Naive thymus-derived CD4-positive, alpha-beta T cell (primary cell): ENCODE results near the gene CGNL1. TPM values are rescaled to one million over a fixed set of nuclear protein-coding genes. Genes with fewer than 3 reads are reported as not detected.

Experiments used
- ATAC-seq: fragments of 150-1000 bp; cut with Tn5 transposase; 2 replicates; pipeline ENCODE4 v1.10.0; 2021; ENCODE audit warnings: mild to moderate bottlenecking, moderate library complexity
- CTCF ChIA-PET: fragments of 350-600 bp; sonication (Branson Sonifier 250); formaldehyde crosslinking; loops from one replicate; lab custom pipeline; 2021; ENCODE audit warnings: antibody characterized with exemption; lab: Charles Lee
- POLR2A ChIA-PET: fragments of 350-600 bp; sonication (Branson Sonifier 250); formaldehyde crosslinking; loops from one replicate; lab custom pipeline; 2021; ENCODE audit warnings: antibody characterized with exemption, inconsistent platforms; lab: Charles Lee
- DNase-seq, 9 donors: peaks; one replicate each; pipeline versions ENCODE4 v3.0.0 to v3.0.0-alpha.2; 2020 to 2022; ENCODE audit warnings: mixed read lengths in 1 of 9
- H3K27ac ChIP-seq: one replicate; pipeline ENCODE4 v1.7.0; 2013; ENCODE audit warnings: mild to moderate bottlenecking, low read depth, low read length, moderate library complexity
- H3K27me3 ChIP-seq, 2 donors: one replicate each; pipeline ENCODE4 v1.7.0; 2013; ENCODE audit warnings: low read length in 2 of 2, mild to moderate bottlenecking in 2 of 2, moderate library complexity in 2 of 2; ENCODE audit not compliant: control insufficient read depth in 2 of 2, insufficient read depth in 2 of 2
- H3K36me3 ChIP-seq, 3 experiments: 1 replicate in 2 of 3; 2 replicates in 1 of 3; pipeline ENCODE4 v1.7.0; 2013; ENCODE audit warnings: low read length in 3 of 3, mild to moderate bottlenecking in 3 of 3, moderate library complexity in 1 of 3; ENCODE audit not compliant: insufficient read depth in 3 of 3, control insufficient read depth in 2 of 3
- H3K4me1 ChIP-seq, 2 donors: one replicate each; pipeline ENCODE4 v1.7.0; 2013; ENCODE audit warnings: low read length in 2 of 2, mild to moderate bottlenecking in 2 of 2, moderate library complexity in 1 of 2; ENCODE audit not compliant: control insufficient read depth in 2 of 2, insufficient read depth in 2 of 2
- H3K4me3 ChIP-seq: 2 replicates; pipeline ENCODE4 v1.7.0; 2013; ENCODE audit warnings: mild to moderate bottlenecking, low read length
- H3K9me3 ChIP-seq, 3 experiments: 1 replicate in 2 of 3; 2 replicates in 1 of 3; pipeline ENCODE4 v1.7.0; 2013; ENCODE audit warnings: low read length in 3 of 3; ENCODE audit not compliant: control insufficient read depth in 2 of 3
- H3K27ac Mint-ChIP-seq, 9 donors: one replicate each; pipeline ENCODE4 v1.8.0; 2020 to 2022; ENCODE audit warnings: mixed read lengths in 9 of 9, mild to moderate bottlenecking in 8 of 9, moderate library complexity in 5 of 9, inconsistent platforms in 2 of 9
- H3K27me3 Mint-ChIP-seq, 5 donors: one replicate each; pipeline ENCODE4 v1.8.0; 2021 to 2022; ENCODE audit warnings: mixed read lengths in 5 of 5, mild to moderate bottlenecking in 1 of 5
- H3K36me3 Mint-ChIP-seq, 5 donors: one replicate each; pipeline ENCODE4 v1.8.0; 2020 to 2022; ENCODE audit warnings: mixed read lengths in 5 of 5, mild to moderate bottlenecking in 3 of 5, inconsistent platforms in 1 of 5
- H3K4me1 Mint-ChIP-seq, 7 donors: one replicate each; pipeline ENCODE4 v1.8.0; 2020 to 2022; ENCODE audit warnings: mixed read lengths in 7 of 7, mild to moderate bottlenecking in 3 of 7, inconsistent platforms in 1 of 7
- H3K4me3 Mint-ChIP-seq, 10 donors: one replicate each; pipeline ENCODE4 v1.8.0; 2020 to 2022; ENCODE audit warnings: mild to moderate bottlenecking in 10 of 10, mixed read lengths in 10 of 10, moderate library complexity in 6 of 10, inconsistent platforms in 2 of 10
- H3K9me3 Mint-ChIP-seq, 11 donors: one replicate each; pipeline ENCODE4 v1.8.0; 2020 to 2022; ENCODE audit warnings: mixed read lengths in 11 of 11, mild to moderate bottlenecking in 4 of 11, inconsistent platforms in 1 of 11, moderate library complexity in 1 of 11
- intact Hi-C, 2 donors: fragments of 100-400 bp; cut with micrococcal nuclease; formaldehyde crosslinking; loops; one replicate each; pipeline ENCODE4 v1.15.1; 2023
- polyA plus RNA-seq, 2 donors: library from polyadenylated mRNA; unstranded; fragments of 300-500 nt; fragmentation: Illumina TruSeq; gene quantifications; one replicate each; pipeline ENCODE4 v1.2.3, GENCODE V29; 2021
- total RNA-seq, 6 experiments: library from RNA in 5 of 6; stranded (reverse) in 5 of 6; gene quantifications; 1 replicate in 5 of 6; 2 replicates in 1 of 6; pipeline ENCODE4 v1.2.3 and lab custom pipeline; 2021 to 2026

CGNL1 gene
- total and polyA plus RNA-seq, 7 experiments from 2014 or later = not detected

DNA sequence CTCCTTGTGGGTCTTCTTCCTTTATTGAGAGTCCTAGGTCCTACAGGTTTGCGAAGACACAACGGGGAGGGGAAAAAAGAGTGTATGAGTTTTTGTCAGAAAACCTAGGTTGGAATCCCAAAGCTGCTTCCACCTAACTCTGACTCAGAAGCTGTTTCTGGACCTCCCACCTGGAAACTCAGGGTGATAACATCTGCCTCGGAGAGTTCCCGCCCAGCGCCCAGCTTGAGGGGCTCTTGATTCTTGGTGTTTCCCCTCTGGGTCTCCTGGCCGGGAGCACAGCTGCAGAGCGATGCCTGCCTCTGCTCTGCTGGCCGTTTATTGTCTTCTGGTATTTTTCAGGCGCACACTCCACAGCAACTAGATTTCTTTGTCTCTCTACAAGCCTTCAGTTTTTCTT lies 162.5 kb downstream of the CGNL1 start:
- no peaks in the 10 kb centered on the region for H3K4me1 ChIP-seq
- POLR2A ChIA-PET = no interaction called here
- no peaks in the 10 kb centered on the region for H3K4me1 Mint-ChIP-seq
- DNase-seq = no peak
- H3K27me3 ChIP-seq = no peaks in the 10 kb centered on the region
- no peak for ATAC-seq
- no peak overlapping the region for H3K4me3 Mint-ChIP-seq
- CTCF ChIA-PET = no interaction called here
- H3K27ac ChIP-seq = no peak overlapping the region
- H3K9me3 Mint-ChIP-seq = peaks cover 0 to 13% (median 0%) of the 10 kb centered on the region in 11 donors
- no peaks in the 10 kb centered on the region for H3K36me3 ChIP-seq
- no peak overlapping the region for H3K4me3 ChIP-seq
- no peak overlapping the region for H3K27ac Mint-ChIP-seq
- intact Hi-C loops = no loop called here
- peaks cover 4 to 11% (median 8%) of the 10 kb centered on the region in 5 donors for H3K27me3 Mint-ChIP-seq
- peaks cover 0 to 5% (median 0%) of the 10 kb centered on the region in 5 donors for H3K36me3 Mint-ChIP-seq
- H3K9me3 ChIP-seq = no peaks in the 10 kb centered on the region

GRCh38 chr15:57540211-57540610 lies 163.9 kb downstream of the CGNL1 start:
- intact Hi-C loops = no loop called here
- H3K36me3 Mint-ChIP-seq = peaks cover 0 to 5% (median 0%) of the 10 kb centered on the region in 5 donors
- peaks cover 0 to 11% (median 0%) of the 10 kb centered on the region in 11 donors for H3K9me3 Mint-ChIP-seq
- no peak overlapping the region for H3K27ac Mint-ChIP-seq
- ChIA-PET POLR2A (no interaction called here), CTCF (interaction anchor here (1.1 kb wide), 1 partner anchor 1049 kb away, joined by 3 read pairs; no protein-coding TSS in a partner anchor)
- Histone ChIP-seq H3K4me3 (no peak overlapping the region), H3K4me1 (no peaks in the 10 kb centered on the region), H3K27ac (no peak overlapping the region), H3K27me3 (no peaks in the 10 kb centered on the region), H3K36me3 (no peaks in the 10 kb centered on the region), H3K9me3 (no peaks in the 10 kb centered on the region)
- no peak for DNase-seq
- no peaks in the 10 kb centered on the region for H3K4me1 Mint-ChIP-seq
- H3K27me3 Mint-ChIP-seq = peaks cover 6 to 11% (median 7%) of the 10 kb centered on the region in 5 donors
- H3K4me3 Mint-ChIP-seq = no peak overlapping the region
- ATAC-seq = no peak

- no peak for ATAC-seq
- intact Hi-C loops = no loop called here
Observed at GRCh38 chr15:57540736-57541135, 164.4 kb downstream of the CGNL1 start.

DNA sequence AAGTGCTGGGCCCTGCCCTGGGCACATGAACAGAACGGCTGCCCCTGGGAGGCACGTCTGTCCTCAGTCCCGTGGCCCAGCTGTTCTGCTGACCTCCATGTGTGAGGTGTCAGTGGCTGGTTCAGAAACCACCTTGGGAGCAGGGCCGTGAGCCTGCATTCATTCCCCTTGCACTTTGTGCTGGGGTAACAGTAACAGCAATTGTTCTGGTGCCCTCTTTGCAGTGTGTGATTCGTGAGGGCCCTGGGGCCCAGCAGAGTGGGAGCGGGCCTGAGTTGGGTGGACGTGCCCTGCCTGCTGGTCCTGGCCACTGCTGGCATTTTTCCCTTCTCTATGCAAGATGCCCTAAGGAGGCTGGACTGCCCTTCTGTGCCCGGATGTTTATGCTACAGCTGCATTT lies 165.0 kb downstream of the CGNL1 start:
- no peak overlapping the region for H3K27ac Mint-ChIP-seq
- POLR2A ChIA-PET = no interaction called here
- ATAC-seq = no peak

More at GRCh38 chr15:57540736-57541135, 164.4 kb downstream of the CGNL1 start:
- no peak for DNase-seq
- no peak overlapping the region for H3K27ac ChIP-seq
- no peaks in the 10 kb centered on the region for H3K4me1 ChIP-seq
- no peaks in the 10 kb centered on the region for H3K9me3 ChIP-seq
- CTCF ChIA-PET = interaction anchor here (1.1 kb wide), 1 partner anchor 1049 kb away, joined by 3 read pairs; no protein-coding TSS in a partner anchor
- H3K4me3 ChIP-seq = no peak overlapping the region
- H3K36me3 Mint-ChIP-seq = peaks cover 0 to 4% (median 0%) of the 10 kb centered on the region in 5 donors
- no peaks in the 10 kb centered on the region for H3K36me3 ChIP-seq
- H3K27me3 Mint-ChIP-seq = peaks cover 3 to 12% (median 7%) of the 10 kb centered on the region in 5 donors
- no peak overlapping the region for H3K27ac Mint-ChIP-seq
- no peak overlapping the region for H3K4me3 Mint-ChIP-seq
- H3K4me1 Mint-ChIP-seq = no peaks in the 10 kb centered on the region
- POLR2A ChIA-PET = no interaction called here
- H3K9me3 Mint-ChIP-seq = peaks cover 0 to 6% (median 0%) of the 10 kb centered on the region in 11 donors
- no peaks in the 10 kb centered on the region for H3K27me3 ChIP-seq

DNA sequence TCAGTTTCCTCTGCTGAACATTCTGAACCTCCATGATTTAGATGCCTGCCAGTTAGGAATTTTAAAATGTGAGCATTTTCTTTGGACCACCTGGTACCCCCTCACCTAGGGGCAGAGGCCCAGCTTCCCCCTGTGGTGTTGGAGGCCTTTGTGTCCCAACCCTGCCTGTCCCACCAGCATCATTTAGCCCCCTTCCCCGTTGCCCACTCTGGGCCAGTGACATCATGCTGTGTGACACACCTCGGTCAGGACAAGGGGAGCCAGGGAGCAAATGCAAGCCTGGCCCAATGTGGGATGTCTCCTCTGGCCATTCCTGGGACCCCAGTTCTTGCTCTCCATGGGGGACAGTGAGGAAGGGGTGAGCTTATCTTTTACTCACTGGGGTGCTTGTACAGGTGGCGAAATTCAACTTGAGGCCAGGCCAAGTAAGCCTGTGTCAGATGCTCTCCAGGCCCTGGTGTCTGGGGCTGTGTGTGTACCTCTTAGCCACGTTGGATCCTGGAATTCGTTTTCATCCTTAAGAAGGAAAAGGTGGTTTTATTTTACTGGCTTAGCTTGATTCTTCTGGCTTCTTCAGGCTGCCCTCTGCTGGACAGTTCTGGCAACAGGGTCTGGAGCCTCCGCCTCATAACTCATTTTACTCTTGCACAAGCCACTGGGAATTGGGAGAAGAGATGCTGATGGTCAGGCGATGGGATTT lies 165.7 kb downstream of the CGNL1 start:
- Mint-ChIP-seq H3K4me1 (no peaks in the 10 kb centered on the region), H3K27me3 (peaks cover 3 to 15% (median 7%) of the 10 kb centered on the region in 5 donors), H3K9me3 (peaks cover 0 to 4% (median 0%) of the 10 kb centered on the region in 11 donors), H3K27ac (no peak overlapping the region), H3K4me3 (no peak overlapping the region), H3K36me3 (no peaks in the 10 kb centered on the region)
- ChIA-PET CTCF (interaction anchor here (1.5 kb wide), 1 partner anchor 14 kb away, joined by 5 read pairs; no protein-coding TSS in a partner anchor), POLR2A (no interaction called here)
- Histone ChIP-seq H3K27ac (no peak overlapping the region), H3K9me3 (no peaks in the 10 kb centered on the region), H3K4me3 (no peak overlapping the region), H3K36me3 (no peaks in the 10 kb centered on the region), H3K4me1 (no peaks in the 10 kb centered on the region), H3K27me3 (no peaks in the 10 kb centered on the region)
- no peak for DNase-seq
- ATAC-seq = no peak
- intact Hi-C loops = loop anchor here in 1 of 2 donors (1.0 kb wide), 1 partner anchor 202 kb away; no protein-coding TSS in a partner anchor

More for the DNA sequence above, 165.0 kb downstream of the CGNL1 start:
- Histone ChIP-seq H3K27me3 (no peaks in the 10 kb centered on the region), H3K27ac (no peak overlapping the region), H3K36me3 (no peaks in the 10 kb centered on the region), H3K4me3 (no peak overlapping the region), H3K4me1 (no peaks in the 10 kb centered on the region), H3K9me3 (no peaks in the 10 kb centered on the region)
- intact Hi-C loops = no loop called here
- H3K27me3 Mint-ChIP-seq = peaks cover 3 to 15% (median 7%) of the 10 kb centered on the region in 5 donors
- no peak overlapping the region for H3K4me3 Mint-ChIP-seq
- no peaks in the 10 kb centered on the region for H3K4me1 Mint-ChIP-seq
- no peaks in the 10 kb centered on the region for H3K36me3 Mint-ChIP-seq
- CTCF ChIA-PET = interaction anchor here (1.1 kb wide), 1 partner anchor 1050 kb away, joined by 3 read pairs; no protein-coding TSS in a partner anchor
- peaks cover 0 to 4% (median 0%) of the 10 kb centered on the region in 11 donors for H3K9me3 Mint-ChIP-seq
- DNase-seq = no peak

DNA sequence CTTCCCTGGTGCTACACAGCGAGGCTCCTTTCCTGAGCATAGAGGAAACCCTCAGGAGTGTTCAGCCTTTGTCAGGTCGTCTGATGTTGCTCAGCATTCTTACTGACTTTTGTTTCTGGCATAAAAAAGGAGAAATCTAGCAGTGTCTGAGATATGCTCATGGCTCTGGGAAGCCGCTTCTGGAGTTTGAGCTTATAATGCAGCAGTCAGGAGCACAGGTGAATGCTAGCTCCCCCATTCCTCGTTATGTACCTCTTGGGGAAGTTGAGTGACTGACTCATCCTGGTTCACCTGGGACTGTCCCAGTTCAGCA lies 166.2 kb downstream of the CGNL1 start:
- Mint-ChIP-seq H3K9me3 (peaks cover 0 to 4% (median 0%) of the 10 kb centered on the region in 11 donors), H3K4me1 (no peaks in the 10 kb centered on the region), H3K27ac (no peak overlapping the region), H3K36me3 (no peaks in the 10 kb centered on the region), H3K4me3 (no peak overlapping the region), H3K27me3 (peaks cover 3 to 15% (median 7%) of the 10 kb centered on the region in 5 donors)
- Histone ChIP-seq H3K4me1 (no peaks in the 10 kb centered on the region), H3K27ac (no peak overlapping the region), H3K9me3 (no peaks in the 10 kb centered on the region), H3K36me3 (no peaks in the 10 kb centered on the region), H3K27me3 (no peaks in the 10 kb centered on the region), H3K4me3 (no peak overlapping the region)
- DNase-seq (no peak), ATAC-seq (no peak)
- ChIA-PET POLR2A (no interaction called here), CTCF (interaction anchor here (1.5 kb wide), 1 partner anchor 15 kb away, joined by 5 read pairs; no protein-coding TSS in a partner anchor)
- intact Hi-C loops = loop anchor here in 1 of 2 donors (1.0 kb wide), 1 partner anchor 202 kb away; no protein-coding TSS in a partner anchor
